SK-N-SH treated with all-trans-retinoic acid at 6 μM for 48 hours (cell line): ENCODE results near the gene ACOT9.

ENCODE experiments used
- ATAC-seq: fragments of 200-7000 bp; cut with Tn5 transposase; 3 replicates; pipeline ENCODE4 v1.9.1; 2020; ENCODE audit warnings: mild to moderate bottlenecking, moderate library complexity
- ARNTL ChIP-seq: fragments of 450-650 bp; formaldehyde crosslinking; IDR thresholded peaks from 2 replicates; pipeline ENCODE4 v1.5.0; 2020; ENCODE audit warnings: low read depth, mild to moderate bottlenecking, moderate library complexity, borderline replicate concordance
- BACH2 ChIP-seq: fragments of 250-450 bp; sonication (Bioruptor Pico); IDR thresholded peaks from 2 replicates; pipeline ENCODE4 v1.9.0; 2021; ENCODE audit warnings: mild to moderate bottlenecking, borderline replicate concordance
- CREB5 ChIP-seq: fragments of 250-450 bp; sonication (Bioruptor Pico); IDR thresholded peaks from 2 replicates; pipeline ENCODE4 v1.5.1; 2020; ENCODE audit warnings: low read depth, mild to moderate bottlenecking, moderate library complexity
- CSDC2 ChIP-seq: fragments of 250-450 bp; sonication (Bioruptor Pico); IDR thresholded peaks from 2 replicates; pipeline ENCODE4 v1.5.0; 2020; ENCODE audit warnings: mild to moderate bottlenecking, moderate library complexity
- CSRNP3 ChIP-seq: fragments of 250-450 bp; sonication (Bioruptor Pico); IDR thresholded peaks from 2 replicates; pipeline ENCODE4 v1.5.1; 2021; ENCODE audit warnings: mild to moderate bottlenecking, moderate library complexity
- ESRRG ChIP-seq: fragments of 250-450 bp; sonication (Bioruptor Pico); IDR thresholded peaks from 2 replicates; pipeline ENCODE4 v1.6.1; 2021; ENCODE audit warnings: mild to moderate bottlenecking
- GLIS3 ChIP-seq: fragments of 250-450 bp; sonication (Bioruptor Pico); IDR thresholded peaks from 2 replicates; pipeline ENCODE4 v1.5.0; 2020; ENCODE audit warnings: mild to moderate bottlenecking, moderate library complexity
- ISL1 ChIP-seq: fragments of 250-450 bp; sonication (Bioruptor Pico); IDR thresholded peaks from 2 replicates; pipeline ENCODE4 v2.1.2; 2022; ENCODE audit warnings: mild to moderate bottlenecking, moderate library complexity
- OSR1 ChIP-seq: fragments of 250-450 bp; sonication (Bioruptor Pico); IDR thresholded peaks from 2 replicates; pipeline ENCODE4 v1.8.0; 2022; ENCODE audit warnings: moderate library complexity, mild to moderate bottlenecking, inconsistent platforms
- PATZ1 ChIP-seq: fragments of 250-450 bp; sonication (Bioruptor Pico); IDR thresholded peaks from 2 replicates; pipeline ENCODE4 v1.8.0; 2020; ENCODE audit warnings: mild to moderate bottlenecking, moderate library complexity, borderline replicate concordance
- RARB ChIP-seq: fragments of 250-450 bp; sonication (Bioruptor Pico); IDR thresholded peaks from 2 replicates; pipeline ENCODE4 v1.8.0; 2021; ENCODE audit warnings: mild to moderate bottlenecking, moderate library complexity
- SNAI2 ChIP-seq: fragments of 250-450 bp; sonication (Bioruptor Pico); IDR thresholded peaks from 2 replicates; pipeline ENCODE4 v1.5.0; 2020; ENCODE audit warnings: mild to moderate bottlenecking, moderate library complexity
- TOX ChIP-seq: fragments of 250-450 bp; sonication (Bioruptor Pico); IDR thresholded peaks from 2 replicates; pipeline ENCODE4 v1.8.0; 2021; ENCODE audit warnings: mild to moderate bottlenecking, moderate library complexity, borderline replicate concordance
- TSHZ2 ChIP-seq: fragments of 250-450 bp; sonication (Bioruptor Pico); IDR thresholded peaks from 2 replicates; pipeline ENCODE4 v1.5.0; 2020; ENCODE audit warnings: mild to moderate bottlenecking, moderate library complexity
- ZC3H10 ChIP-seq: fragments of 250-450 bp; sonication (Bioruptor Pico); IDR thresholded peaks from 2 replicates; pipeline ENCODE4 v1.5.1; 2021; ENCODE audit warnings: mild to moderate bottlenecking, moderate library complexity
- ZFP30 ChIP-seq: fragments of 450-650 bp; formaldehyde crosslinking; IDR thresholded peaks from 2 replicates; pipeline ENCODE4 v1.5.0; 2022; ENCODE audit warnings: mild to moderate bottlenecking, moderate library complexity
- ZNF565 ChIP-seq: fragments of 450-650 bp; formaldehyde crosslinking; conservative IDR thresholded peaks from 2 replicates; pipeline ENCODE4 v1.5.0; 2020; ENCODE audit warnings: low read depth, mild to moderate bottlenecking, moderate library complexity
- ZNF70 ChIP-seq: fragments of 450-650 bp; formaldehyde crosslinking; IDR thresholded peaks from 2 replicates; pipeline ENCODE4 v1.5.0; 2020; ENCODE audit warnings: mild to moderate bottlenecking, moderate library complexity
- ZNF8 ChIP-seq: fragments of 450-650 bp; formaldehyde crosslinking; IDR thresholded peaks from 2 replicates; pipeline ENCODE4 v1.5.0; 2020; ENCODE audit warnings: mild to moderate bottlenecking, moderate library complexity

The ACOT9 gene

GRCh38 chrX:23788521-23788920 lies 45.4 kb upstream of the ACOT9 start:
- TF ChIP-seq CSRNP3 (CRISPR knock-in tag) (no peak), ZNF565 (no peak), ARNTL (CRISPR knock-in tag) (no peak), ZNF8 (CRISPR knock-in tag) (no peak), GLIS3 (CRISPR knock-in tag) (no peak), BACH2 (CRISPR knock-in tag) (no peak), ISL1 (CRISPR knock-in tag) (no peak), RARB (no peak), ESRRG (no peak), TSHZ2 (CRISPR knock-in tag) (no peak), ZC3H10 (no peak), OSR1 (CRISPR knock-in tag) (no peak), CSDC2 (CRISPR knock-in tag) (no peak), ZFP30 (no peak), PATZ1 (CRISPR knock-in tag) (no peak), ZNF70 (no peak)
- TF ChIP-seq, all 23 proteins: peak for 0
- ATAC-seq = no peak

GRCh38 chrX:23787745-23788118 lies 44.7 kb upstream of the ACOT9 start:
- TF ChIP-seq PATZ1 (CRISPR knock-in tag) = no peak
- no peak for TF ChIP-seq ZC3H10
- TF ChIP-seq CSRNP3 (CRISPR knock-in tag) = no peak
- TF ChIP-seq ARNTL (CRISPR knock-in tag) = no peak
- TF ChIP-seq GLIS3 (CRISPR knock-in tag) = no peak
- TF ChIP-seq RARB = no peak
- TF ChIP-seq OSR1 (CRISPR knock-in tag) = no peak
- no peak for TF ChIP-seq SNAI2 (CRISPR knock-in tag)
- TF ChIP-seq TSHZ2 (CRISPR knock-in tag) = no peak
- TF ChIP-seq TOX (CRISPR knock-in tag) = no peak
- TF ChIP-seq ZFP30 = no peak
- TF ChIP-seq ZNF8 (CRISPR knock-in tag) = no peak
- TF ChIP-seq CREB5 = no peak
- no peak for TF ChIP-seq ESRRG
- TF ChIP-seq BACH2 (CRISPR knock-in tag) = no peak
- ATAC-seq = no peak
